Stimulated activated memory B cell treated with anti-CD40 and anti-IgM and Interleukin-4, amounts not matched to agents 10 μg/mL and 1 μg/mL and 100 μg/mL, for 72 hours (primary cell): Measurements from ENCODE around the gene RFC2.

Source experiments
- ATAC-seq: fragments of 150-1000 bp; cut with Tn5 transposase; 2 replicates; pipeline ENCODE4 v1.10.0; 2021
- H3K27ac Mint-ChIP-seq: one replicate; pipeline ENCODE4 v1.8.0; 2022; ENCODE audit warnings: mild to moderate bottlenecking, mixed read lengths
- H3K27me3 Mint-ChIP-seq: one replicate; pipeline ENCODE4 v1.8.0; 2022; ENCODE audit warnings: mixed read lengths
- H3K36me3 Mint-ChIP-seq: one replicate; pipeline ENCODE4 v1.8.0; 2022; ENCODE audit warnings: mixed read lengths
- H3K4me1 Mint-ChIP-seq: one replicate; pipeline ENCODE4 v1.8.0; 2022; ENCODE audit warnings: mixed read lengths
- H3K4me3 Mint-ChIP-seq: one replicate; pipeline ENCODE4 v1.8.0; 2022; ENCODE audit warnings: mild to moderate bottlenecking, moderate library complexity, mixed read lengths
- H3K9me3 Mint-ChIP-seq: one replicate; pipeline ENCODE4 v1.8.0; 2022; ENCODE audit warnings: mixed read lengths

Gene RFC2

DNA sequence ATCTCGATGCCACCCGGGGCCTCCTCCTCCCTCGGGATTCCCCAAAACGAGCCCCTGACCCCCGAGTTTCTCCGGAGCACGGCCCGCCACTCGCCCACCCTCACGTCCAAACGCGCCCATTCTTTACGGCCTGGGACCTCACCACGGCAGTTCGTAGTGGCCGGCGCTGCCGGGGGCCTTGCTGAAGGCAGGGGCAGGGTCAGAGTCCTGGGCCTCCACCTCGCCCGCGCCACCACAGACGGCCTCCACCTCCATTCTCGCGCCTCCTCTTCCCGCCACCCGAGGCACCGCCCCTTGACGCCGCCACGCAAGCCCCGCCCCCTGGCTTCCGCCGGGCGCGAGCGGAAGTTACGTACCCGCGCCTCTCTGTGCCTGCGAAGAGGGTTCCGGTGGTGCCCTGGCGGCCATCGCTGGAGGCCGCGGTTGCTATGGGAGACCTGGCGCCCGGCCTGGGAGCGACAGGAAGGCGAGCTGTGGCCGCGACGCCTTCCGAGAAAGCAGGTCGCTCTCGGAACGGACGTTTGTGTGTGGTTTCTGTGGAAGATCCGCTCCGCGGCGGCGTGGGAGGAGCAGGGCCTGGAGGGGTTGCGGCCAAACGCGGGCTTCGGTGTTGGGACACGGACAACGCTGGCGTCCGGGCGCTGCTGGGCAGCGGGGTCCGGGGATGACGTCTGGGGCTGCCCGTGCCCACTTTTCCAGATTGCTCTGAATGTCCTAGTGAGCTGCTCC lies at the start of gene RFC2:
Gene RFC2, minus strand, starts transcription at position 271 of the 729 bp plus-strand sequence. Its CDS starts 16 bp downstream, at position 255.
- peak within 1 kb of the TSS; percentile 83 for H3K27ac Mint-ChIP-seq
- H3K27me3 Mint-ChIP-seq, result no peaks in the 10 kb centered on the region
- H3K4me1 Mint-ChIP-seq, result peaks cover 39% of the 10 kb centered on the region
- peak; percentile 99 for ATAC-seq
- H3K9me3 Mint-ChIP-seq, result no peaks in the 10 kb centered on the region
- peaks cover 26% of the 10 kb centered on the region for H3K36me3 Mint-ChIP-seq
- H3K4me3 Mint-ChIP-seq, result peak within 1 kb of the TSS; percentile 85

DNA sequence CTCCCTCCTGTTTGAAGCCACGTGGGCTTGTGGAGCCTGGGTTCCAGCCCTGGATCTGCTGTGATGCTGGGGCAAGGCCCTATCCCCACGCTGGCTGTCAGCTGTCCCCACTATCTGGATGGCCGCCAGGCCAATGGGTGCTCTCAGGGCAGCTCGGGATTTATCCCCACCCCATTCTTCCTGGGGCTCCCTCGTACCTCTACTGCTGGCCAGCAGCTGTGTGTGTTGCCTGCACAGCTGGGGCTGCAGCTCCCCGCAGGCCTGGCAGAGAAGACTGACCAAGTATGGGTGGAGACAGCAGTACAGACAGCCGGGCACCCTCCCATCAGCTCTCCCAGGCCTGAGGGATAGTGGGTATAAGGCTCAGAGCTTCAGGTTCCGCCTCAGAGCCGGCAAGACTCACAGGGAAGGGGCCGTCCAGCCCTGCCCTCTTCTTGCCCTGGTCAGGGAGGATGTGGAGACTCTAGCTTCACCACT lies 48.6 kb upstream of the RFC2 start:
- ATAC-seq, result no peak
- H3K27me3 Mint-ChIP-seq, result no peaks in the 10 kb centered on the region
- peaks cover 8% of the 10 kb centered on the region for H3K36me3 Mint-ChIP-seq
- no peaks in the 10 kb centered on the region for H3K9me3 Mint-ChIP-seq
- H3K4me3 Mint-ChIP-seq, result no peak overlapping the region
- H3K4me1 Mint-ChIP-seq, result peaks cover 35% of the 10 kb centered on the region
- no peak overlapping the region for H3K27ac Mint-ChIP-seq

DNA sequence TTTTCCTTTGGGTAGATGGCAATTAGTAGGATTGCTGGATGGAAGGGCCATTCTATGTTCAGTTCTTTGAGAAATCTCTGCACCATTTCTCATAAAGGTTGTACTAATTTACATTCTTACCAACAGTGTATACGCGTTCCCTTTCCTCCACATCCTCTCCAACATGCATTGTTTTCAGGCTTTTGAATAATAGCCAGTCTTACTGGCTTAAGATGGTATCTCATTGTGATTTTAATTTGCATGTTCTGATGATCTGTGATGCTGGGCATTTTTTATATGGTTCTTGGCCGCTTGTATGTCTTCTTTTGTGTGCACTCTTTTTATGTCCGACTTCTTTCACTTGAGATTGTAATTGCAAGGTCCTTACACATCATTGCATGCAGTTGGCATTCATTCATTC lies 46.7 kb upstream of the RFC2 start:
- Mint-ChIP-seq H3K27me3 (no peaks in the 10 kb centered on the region), H3K4me3 (no peak overlapping the region), H3K9me3 (no peaks in the 10 kb centered on the region), H3K4me1 (peaks cover 20% of the 10 kb centered on the region), H3K27ac (no peak overlapping the region), H3K36me3 (peaks cover 13% of the 10 kb centered on the region)
- ATAC-seq, result no peak

DNA sequence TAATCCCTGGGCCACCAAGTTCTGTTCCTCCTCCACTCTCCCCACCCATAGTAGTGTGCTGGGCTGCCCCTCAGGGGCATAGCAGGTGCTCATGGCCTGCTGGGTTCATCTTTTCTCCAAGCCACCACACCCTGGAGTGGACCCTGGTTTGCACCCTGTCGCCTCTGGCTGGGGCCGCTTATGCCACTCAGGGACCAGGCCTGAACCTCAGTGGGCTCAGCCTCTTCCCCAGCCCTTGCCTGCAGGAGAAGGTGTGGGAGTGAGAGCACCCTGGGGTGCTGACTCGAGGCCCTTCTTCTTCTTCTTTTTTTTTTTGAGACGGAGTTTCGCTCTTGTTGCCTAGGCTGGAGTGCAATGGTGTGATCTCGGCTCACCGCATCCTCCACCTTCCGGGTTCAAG lies 45.2 kb upstream of the RFC2 start:
- no peak overlapping the region for H3K27ac Mint-ChIP-seq

DNA sequence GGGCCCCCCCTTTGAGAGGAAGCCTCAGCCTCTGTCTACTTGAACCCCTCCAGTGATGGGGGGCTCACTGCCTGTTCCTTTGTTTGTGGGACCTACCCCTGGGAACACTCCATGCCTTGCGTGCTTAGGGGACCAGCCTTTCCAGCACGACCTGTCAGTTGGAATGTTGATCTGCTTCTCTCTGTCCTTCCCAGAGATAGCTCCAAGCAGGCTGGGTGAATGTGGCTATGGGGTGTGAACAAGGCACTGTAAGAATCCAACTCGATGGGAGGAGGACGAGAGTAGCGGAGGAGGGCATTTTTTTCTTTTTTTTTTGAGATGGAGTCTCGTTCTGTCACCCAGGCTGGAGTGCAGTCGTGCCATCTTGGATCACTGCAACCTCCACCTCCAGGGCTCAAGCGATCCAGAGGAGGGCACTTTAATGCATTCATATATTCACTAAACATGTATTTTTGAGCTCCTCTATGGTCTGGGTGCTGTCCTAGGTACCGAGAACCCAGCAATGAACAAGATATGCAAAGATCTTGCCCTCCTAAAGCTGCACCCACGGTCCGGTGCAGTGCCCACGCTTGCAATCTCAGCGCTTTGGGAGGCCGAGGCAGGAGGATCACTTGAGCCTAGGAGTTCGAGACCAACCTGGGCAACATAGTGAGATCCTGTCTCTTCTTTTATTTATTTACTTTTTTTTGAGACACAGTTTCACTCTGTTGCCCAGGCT lies 43.5 kb upstream of the RFC2 start:
- Mint-ChIP-seq H3K27me3 (no peaks in the 10 kb centered on the region), H3K9me3 (no peaks in the 10 kb centered on the region), H3K27ac (no peak overlapping the region), H3K4me1 (peaks cover 38% of the 10 kb centered on the region), H3K4me3 (no peak overlapping the region), H3K36me3 (peaks cover 22% of the 10 kb centered on the region)
- no peak for ATAC-seq

More for the DNA sequence above, 45.2 kb upstream of the RFC2 start:
- Mint-ChIP-seq H3K4me3 (no peak overlapping the region), H3K9me3 (no peaks in the 10 kb centered on the region), H3K36me3 (peaks cover 22% of the 10 kb centered on the region), H3K27me3 (no peaks in the 10 kb centered on the region), H3K4me1 (peaks cover 22% of the 10 kb centered on the region)
- no peak for ATAC-seq

DNA sequence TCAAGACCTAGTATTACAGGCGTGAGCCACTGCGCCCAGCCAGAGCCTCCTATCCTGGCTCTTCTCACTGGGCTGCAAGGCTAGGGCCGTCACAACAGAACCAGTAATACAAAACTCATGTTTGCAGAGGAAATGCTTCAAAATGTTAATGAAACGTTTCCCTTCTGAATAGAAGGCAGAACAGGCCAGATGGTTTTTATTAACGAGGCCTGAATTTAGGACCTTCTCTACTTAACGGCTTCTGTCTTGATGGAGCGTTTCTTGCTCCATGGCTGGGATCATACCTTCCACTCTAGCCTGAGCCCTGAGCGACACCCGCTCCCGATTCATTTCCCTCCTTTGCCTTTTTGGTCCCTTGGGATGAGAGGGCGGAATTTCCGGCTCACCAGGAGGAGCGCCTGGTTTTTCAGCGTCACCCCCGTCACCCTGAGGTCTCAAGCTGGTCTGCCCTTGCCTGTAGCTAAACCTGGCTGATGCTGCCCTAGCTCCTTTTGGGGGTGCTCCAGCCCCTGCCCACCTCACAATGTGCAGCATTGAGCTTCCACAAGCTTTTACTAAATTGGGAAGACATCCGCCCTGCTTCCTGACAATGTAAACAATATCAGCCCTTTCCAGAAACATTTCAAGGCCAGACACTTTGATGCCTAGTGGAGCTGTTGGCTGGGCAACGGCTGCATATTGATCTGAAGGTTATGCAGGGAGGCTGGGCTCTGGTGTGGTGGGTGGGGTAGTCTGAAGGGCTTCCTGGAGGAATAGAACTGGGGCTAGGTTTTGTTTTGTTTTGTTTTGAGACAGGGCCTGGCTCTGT lies 40.2 kb upstream of the RFC2 start:
- H3K9me3 Mint-ChIP-seq, result no peaks in the 10 kb centered on the region
- no peak overlapping the region for H3K4me3 Mint-ChIP-seq
- H3K27me3 Mint-ChIP-seq, result no peaks in the 10 kb centered on the region
- peaks cover 59% of the 10 kb centered on the region for H3K4me1 Mint-ChIP-seq
- H3K27ac Mint-ChIP-seq, result no peak overlapping the region
- H3K36me3 Mint-ChIP-seq, result peaks cover 22% of the 10 kb centered on the region
- no peak for ATAC-seq

DNA sequence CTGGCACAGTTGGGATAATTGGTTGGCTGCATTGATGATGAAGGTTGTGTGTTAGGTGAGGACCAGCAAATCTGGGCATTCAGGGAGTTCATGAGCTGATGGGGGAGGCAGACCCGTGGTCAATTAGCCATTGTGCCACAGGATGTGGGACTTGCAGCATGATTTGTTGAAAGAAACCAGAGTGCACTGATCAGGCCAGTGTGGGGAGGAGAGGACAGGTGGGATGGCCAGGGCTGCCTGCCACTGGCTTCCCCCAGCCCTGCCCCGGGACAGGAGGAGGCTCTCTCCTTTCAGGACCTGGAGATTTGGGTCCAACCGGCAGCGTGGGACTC lies 39.3 kb upstream of the RFC2 start:
- peak overlapping the region; percentile 27 for H3K4me3 Mint-ChIP-seq
- no peaks in the 10 kb centered on the region for H3K9me3 Mint-ChIP-seq
- no peaks in the 10 kb centered on the region for H3K27me3 Mint-ChIP-seq

DNA sequence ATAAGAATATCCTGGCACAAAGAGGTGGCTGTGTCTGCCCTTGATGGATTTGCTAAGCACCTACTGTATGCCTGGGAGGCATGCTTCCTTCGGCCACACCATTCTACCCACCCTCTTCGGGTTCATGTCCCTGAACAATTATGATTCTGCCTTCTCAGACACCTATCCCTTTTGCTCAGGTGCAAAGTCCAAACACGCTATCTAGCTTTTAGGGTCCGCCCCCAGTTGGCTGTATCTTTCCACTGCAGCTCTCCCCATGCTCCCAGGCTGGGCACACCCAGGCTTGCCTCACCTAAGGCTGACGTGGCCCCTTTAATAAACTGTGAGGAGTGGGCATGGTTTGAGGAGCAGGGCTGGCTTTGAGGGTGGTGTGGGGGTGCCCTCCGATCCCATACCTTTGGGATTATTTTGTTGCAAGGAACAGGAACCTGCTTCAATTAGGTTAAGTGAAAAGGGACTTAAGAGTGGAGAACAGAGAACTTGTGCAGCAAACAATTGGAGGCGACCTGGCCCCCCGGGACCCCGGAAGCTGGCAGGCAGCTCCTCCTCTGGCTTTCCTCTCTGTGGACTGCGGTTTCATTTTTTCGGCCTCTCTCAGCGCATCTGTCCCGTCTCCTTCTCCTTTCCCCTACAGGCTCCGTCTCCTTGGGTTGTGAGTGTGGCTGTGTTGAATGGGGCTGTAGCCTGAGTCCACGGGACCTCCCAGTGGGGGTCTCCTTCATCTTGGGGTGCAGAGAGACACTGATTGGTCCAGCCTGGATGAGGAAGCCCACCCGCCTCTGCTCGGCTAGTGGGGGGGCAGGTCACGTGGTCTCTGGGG lies 38.8 kb upstream of the RFC2 start:
- H3K9me3 Mint-ChIP-seq, result no peaks in the 10 kb centered on the region
- H3K4me3 Mint-ChIP-seq, result peak overlapping the region; percentile 27
- H3K36me3 Mint-ChIP-seq, result peaks cover 22% of the 10 kb centered on the region
- H3K27me3 Mint-ChIP-seq, result no peaks in the 10 kb centered on the region
- H3K27ac Mint-ChIP-seq, result peak overlapping the region; percentile 23
- no peak for ATAC-seq
- peaks cover 72% of the 10 kb centered on the region for H3K4me1 Mint-ChIP-seq

More for the DNA sequence above, 39.3 kb upstream of the RFC2 start:
- ATAC-seq, result no peak
- peaks cover 22% of the 10 kb centered on the region for H3K36me3 Mint-ChIP-seq
- H3K27ac Mint-ChIP-seq, result peak overlapping the region; percentile 23
- H3K4me1 Mint-ChIP-seq, result peaks cover 66% of the 10 kb centered on the region

DNA sequence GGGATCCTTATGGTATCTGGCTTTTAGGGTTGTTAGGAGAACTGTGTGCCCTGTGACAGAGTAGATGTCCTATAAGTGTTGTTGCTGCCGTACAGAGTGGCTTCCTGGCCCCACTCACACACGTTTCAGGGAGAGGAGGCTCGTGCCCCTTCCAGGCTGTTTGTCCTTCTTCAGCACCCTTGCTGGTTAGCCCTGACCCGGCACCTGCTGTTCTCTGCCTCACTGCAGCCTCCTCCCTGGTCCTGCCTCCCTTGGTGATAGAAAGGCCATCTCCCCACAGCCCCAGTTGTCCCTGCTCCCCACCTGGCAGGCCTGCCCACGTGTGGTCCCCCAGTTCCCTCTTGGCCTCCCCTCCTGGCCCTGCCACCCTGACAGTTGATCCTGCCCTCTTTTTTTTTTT lies 37.3 kb upstream of the RFC2 start:
- peaks cover 81% of the 10 kb centered on the region for H3K4me1 Mint-ChIP-seq
- no peaks in the 10 kb centered on the region for H3K27me3 Mint-ChIP-seq
- ATAC-seq, result no peak
- H3K27ac Mint-ChIP-seq, result peak overlapping the region; percentile 59
- peak overlapping the region; percentile 65 for H3K4me3 Mint-ChIP-seq
- no peaks in the 10 kb centered on the region for H3K9me3 Mint-ChIP-seq
- peaks cover 15% of the 10 kb centered on the region for H3K36me3 Mint-ChIP-seq

DNA sequence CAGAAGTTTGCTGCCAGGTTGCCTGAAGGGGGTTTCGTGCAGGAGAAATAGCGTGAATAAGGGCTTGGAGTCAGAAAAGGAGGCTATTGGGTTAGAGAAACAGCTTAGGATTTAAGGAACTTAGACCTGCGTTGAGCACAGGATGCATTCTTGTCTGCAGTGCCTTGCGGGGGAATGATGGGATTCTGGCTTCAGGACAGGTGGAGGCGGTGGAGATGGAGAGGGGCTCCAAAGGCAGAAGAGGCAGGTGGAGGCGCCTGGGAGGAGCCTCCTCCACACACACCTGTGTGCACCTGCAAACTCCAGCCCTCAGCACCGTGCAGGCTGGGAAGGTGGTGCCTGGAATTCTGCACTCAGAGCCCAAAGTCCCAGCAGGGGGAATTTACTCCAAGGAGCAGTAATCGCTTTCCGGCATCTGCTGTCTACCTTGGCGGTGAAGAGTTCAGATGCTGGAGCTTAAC lies 36.8 kb upstream of the RFC2 start:
- Mint-ChIP-seq H3K27ac (peak overlapping the region; percentile 15), H3K4me3 (peak overlapping the region; percentile 72), H3K4me1 (peaks cover 86% of the 10 kb centered on the region), H3K27me3 (no peaks in the 10 kb centered on the region), H3K9me3 (no peaks in the 10 kb centered on the region), H3K36me3 (peaks cover 12% of the 10 kb centered on the region)
- ATAC-seq, result no peak

DNA sequence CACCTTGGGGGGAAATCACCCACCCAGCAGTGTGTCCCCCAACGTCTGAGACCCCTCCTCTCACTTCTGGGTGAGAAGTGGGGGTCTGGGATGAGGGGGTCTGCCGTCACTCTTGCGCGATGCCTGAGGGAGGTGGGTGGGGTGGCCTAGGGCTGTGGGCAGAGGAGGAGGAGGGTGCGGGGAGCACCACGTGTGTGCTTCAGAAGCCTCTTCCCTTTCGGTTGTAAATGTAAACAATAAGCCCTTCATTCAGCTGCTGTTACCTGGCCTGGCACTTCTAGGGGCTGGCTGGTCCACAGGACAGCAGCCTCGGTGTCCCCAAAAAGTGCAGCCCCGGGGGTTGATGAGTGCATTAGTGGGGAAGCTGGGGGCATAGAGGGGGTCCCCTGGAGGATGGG lies 36.4 kb upstream of the RFC2 start:
- H3K4me1 Mint-ChIP-seq, result peaks cover 86% of the 10 kb centered on the region
- H3K36me3 Mint-ChIP-seq, result peaks cover 7% of the 10 kb centered on the region
- peak overlapping the region; percentile 72 for H3K4me3 Mint-ChIP-seq
- H3K9me3 Mint-ChIP-seq, result no peaks in the 10 kb centered on the region
- peak overlapping the region; percentile 15 for H3K27ac Mint-ChIP-seq
- ATAC-seq, result peak; percentile 3
- H3K27me3 Mint-ChIP-seq, result no peaks in the 10 kb centered on the region

DNA sequence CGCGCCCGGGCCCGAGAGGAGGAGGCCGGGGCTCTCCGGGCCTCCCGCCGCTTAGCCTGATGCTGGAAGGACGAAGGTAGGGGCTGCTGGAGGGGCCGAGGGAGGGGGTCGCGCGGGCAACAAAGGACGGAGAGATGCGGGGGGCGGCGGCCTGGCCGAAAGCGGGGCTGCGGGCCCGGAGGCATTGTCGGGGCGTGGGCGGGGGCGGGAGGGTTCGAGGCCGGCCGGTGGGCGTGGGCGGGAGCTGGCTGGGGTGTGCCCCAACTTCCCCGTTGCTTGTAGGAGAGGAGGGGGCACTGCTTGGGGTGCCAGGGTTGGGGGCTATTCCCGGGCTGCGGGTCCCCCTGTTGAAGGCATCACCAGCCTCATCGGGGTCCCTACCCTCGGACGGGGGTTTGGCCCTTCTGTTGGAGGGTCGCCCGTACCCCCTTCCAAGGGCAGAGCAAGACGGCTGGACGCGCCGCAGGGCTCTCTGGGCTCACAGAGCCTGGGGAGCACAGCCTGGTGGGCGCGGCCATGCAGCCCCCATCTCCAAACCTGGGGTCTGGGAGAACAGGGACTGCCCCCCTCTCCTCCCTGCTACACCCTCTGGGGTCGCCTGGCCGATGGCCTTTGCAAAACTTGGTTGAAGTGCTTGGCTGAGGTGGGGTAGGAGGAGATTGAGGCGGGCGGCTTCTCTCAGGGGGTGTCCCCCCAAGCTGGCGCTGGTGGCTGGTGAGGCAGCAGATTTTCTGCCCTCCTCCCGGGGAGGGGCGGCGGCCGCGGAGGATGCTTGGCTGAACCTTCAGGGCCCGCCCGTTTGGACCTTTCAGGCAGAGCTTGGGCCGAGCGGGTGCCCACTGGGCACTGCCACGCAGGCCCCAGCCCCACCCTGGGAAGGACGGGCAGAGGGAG lies 35.7 kb upstream of the RFC2 start:
- Mint-ChIP-seq H3K27me3 (no peaks in the 10 kb centered on the region), H3K9me3 (no peaks in the 10 kb centered on the region), H3K4me1 (peaks cover 83% of the 10 kb centered on the region), H3K4me3 (peak overlapping the region; percentile 72), H3K27ac (peak overlapping the region; percentile 15), H3K36me3 (peaks cover under 1% of the 10 kb centered on the region)
- peak; percentile 68 for ATAC-seq

DNA sequence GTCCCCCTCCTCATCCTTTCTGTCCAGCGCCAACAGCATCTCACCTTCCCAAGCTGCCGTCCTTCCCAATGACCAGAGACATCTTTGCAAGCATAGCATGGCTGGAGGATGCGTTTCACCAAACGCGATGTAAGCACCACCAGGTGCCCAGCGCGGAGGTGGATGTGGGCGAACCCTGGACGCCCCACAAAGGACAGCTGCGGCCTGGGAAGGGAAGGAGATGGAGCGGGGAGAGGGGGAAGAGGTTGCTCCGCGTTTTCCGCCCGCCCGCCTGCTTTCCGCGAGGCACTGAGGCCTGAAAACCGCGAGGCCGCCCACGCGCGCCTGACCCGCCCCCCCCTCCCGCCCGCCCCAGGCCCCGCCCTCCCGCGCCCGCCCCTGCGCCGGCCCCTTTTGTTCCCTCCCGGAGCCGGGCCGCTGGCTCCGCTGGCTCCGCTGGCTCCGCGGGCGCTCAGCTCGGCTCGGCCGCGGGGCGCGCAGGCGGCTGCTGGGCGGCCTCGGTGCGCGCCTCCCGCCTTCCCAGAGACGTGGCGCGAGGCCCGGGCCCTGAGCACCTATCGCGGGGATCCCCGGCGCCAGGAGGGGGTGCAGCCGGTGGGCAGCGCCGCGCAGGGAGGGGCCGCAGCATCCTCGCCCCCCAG lies 34.9 kb upstream of the RFC2 start, which contains the start of gene CLIP2:
Gene CLIP2, plus strand, starts transcription at position 390 of the 641 bp plus-strand sequence. CDS start 28,140 bp downstream, outside the sequence.
- peak; percentile 75 for ATAC-seq
- Mint-ChIP-seq H3K27ac (peak within 1 kb of the TSS; percentile 83), H3K9me3 (no peaks in the 10 kb centered on the region), H3K27me3 (no peaks in the 10 kb centered on the region), H3K36me3 (no peaks in the 10 kb centered on the region), H3K4me3 (peak within 1 kb of the TSS; percentile 95), H3K4me1 (peaks cover 83% of the 10 kb centered on the region)
